GM12878 (cell line): ENCODE results near the gene SH2D2A. TPM values are rescaled to one million over a fixed set of nuclear protein-coding genes. Genes with fewer than 3 reads are reported as not detected.

Source experiments
- IRF4 ChIP-seq: IDR thresholded peaks from 2 replicates; pipeline ENCODE4 v1.6.1; 2011; ENCODE audit warnings: low read depth, low read length
- MXI1 ChIP-seq: fragments of 150-350 bp; IDR thresholded peaks from 2 replicates; pipeline ENCODE4 v1.6.1; 2011; ENCODE audit warnings: low read depth, mild to moderate bottlenecking, inconsistent platforms, low read length, improper control_type of control experiment
- ZNF24 ChIP-seq: fragments of 450-650 bp; IDR thresholded peaks from 2 replicates; pipeline ENCODE4 v1.6.1; 2017; ENCODE audit warnings: antibody characterized with exemption, mild to moderate bottlenecking
- polyA plus RNA-seq, 11 experiments: library from polyadenylated mRNA; depleted of rRNA in 4 of 11; unstranded in 6 of 11; stranded (reverse) in 5 of 11; fragments of >200 nt; fragmentation: Nextera tagmentation in 4 of 11; fragmentation: Illumina TruSeq in 1 of 11; extraction: Ambion mirVana in 4 of 11; extraction: Trizol in 1 of 11; gene quantifications; 1 replicate in 1 of 11; 2 replicates in 10 of 11; pipeline versions ENCODE4 v1.2.1 to v1.2.3, GENCODE V29; 2011 to 2016; ENCODE audit warnings: inconsistent platforms in 2 of 11, missing spikeins in 2 of 11, low read depth in 1 of 11
- total RNA-seq, 4 experiments: library from RNA; depleted of rRNA in 3 of 4; stranded (reverse); fragments of >200 nt in 3 of 4; fragmentation: Illumina TruSeq in 1 of 4; extraction: Trizol in 1 of 4; gene quantifications; 2 replicates each; pipeline versions ENCODE4 v1.2.1 to v1.2.3, GENCODE V29; 2013 to 2021
- TF ChIP-seq, protein P1 (sequence below): IDR thresholded peaks from 2 replicates; pipeline ENCODE4 v1.6.1; 2012; ENCODE audit warnings: mild to moderate bottlenecking, low read depth, low read length
- TF ChIP-seq, protein P2 (sequence below): fragments of 450-650 bp; IDR thresholded peaks from 2 replicates; pipeline ENCODE4 v1.6.1; 2017; ENCODE audit warnings: mild to moderate bottlenecking, moderate library complexity
- TF ChIP-seq, protein P3 (sequence below): IDR thresholded peaks from 2 replicates; pipeline ENCODE4 v1.6.1; 2012; ENCODE audit warnings: low read depth, low read length, improper control_type of control experiment

The SH2D2A gene
- total and polyA plus RNA-seq, 10 of the 15 experiments (the other 5 are each of a cell fraction or from before 2014, with no cell fraction given), result 0.72 to 15.9 (median 7.0) TPM

DNA sequence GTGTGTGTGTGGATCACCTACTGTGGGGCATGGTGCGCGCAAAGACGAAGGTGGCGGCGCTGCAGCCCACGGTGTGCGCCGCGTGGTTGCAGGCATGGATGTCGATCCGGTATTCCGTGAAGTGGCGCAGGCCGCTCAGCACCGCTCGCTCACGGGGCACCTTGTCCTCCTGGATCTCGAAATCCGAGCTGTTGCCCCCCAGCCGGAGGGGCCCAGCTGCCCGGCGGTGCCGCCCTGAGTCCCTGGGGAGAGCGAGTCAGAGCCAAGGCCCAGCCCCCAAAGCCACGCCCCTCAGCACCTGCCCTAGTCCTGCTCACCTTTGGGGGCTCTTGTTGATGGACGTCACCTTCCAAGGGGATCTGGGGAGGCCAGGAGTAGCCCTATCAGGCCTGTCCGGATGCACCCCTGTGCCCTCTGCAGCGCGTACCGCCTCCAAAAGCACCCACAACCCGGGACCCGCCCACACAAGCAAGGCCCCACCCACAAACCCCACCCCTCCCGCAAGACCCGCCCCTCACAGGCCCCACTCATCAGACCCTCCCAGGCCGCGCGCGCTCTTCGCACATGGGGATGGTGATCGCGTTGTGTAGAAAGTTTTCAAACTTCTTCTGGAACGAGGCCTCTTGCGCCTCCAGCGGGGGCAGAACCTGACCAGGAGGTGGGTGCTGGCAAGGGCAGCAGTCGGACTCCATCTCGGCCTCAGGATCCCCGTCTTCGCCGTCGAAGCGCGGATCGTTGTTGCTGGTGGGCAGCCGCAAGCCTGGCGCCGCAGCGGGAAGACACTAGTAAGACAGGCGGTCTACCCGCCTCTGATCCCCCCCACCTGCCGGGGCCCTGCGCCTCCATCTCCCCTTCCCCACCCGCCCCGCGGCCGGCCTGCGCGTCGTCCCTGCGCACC, 28.7 kb upstream of the SH2D2A start (continued):
- TF ChIP-seq, protein P1, sequence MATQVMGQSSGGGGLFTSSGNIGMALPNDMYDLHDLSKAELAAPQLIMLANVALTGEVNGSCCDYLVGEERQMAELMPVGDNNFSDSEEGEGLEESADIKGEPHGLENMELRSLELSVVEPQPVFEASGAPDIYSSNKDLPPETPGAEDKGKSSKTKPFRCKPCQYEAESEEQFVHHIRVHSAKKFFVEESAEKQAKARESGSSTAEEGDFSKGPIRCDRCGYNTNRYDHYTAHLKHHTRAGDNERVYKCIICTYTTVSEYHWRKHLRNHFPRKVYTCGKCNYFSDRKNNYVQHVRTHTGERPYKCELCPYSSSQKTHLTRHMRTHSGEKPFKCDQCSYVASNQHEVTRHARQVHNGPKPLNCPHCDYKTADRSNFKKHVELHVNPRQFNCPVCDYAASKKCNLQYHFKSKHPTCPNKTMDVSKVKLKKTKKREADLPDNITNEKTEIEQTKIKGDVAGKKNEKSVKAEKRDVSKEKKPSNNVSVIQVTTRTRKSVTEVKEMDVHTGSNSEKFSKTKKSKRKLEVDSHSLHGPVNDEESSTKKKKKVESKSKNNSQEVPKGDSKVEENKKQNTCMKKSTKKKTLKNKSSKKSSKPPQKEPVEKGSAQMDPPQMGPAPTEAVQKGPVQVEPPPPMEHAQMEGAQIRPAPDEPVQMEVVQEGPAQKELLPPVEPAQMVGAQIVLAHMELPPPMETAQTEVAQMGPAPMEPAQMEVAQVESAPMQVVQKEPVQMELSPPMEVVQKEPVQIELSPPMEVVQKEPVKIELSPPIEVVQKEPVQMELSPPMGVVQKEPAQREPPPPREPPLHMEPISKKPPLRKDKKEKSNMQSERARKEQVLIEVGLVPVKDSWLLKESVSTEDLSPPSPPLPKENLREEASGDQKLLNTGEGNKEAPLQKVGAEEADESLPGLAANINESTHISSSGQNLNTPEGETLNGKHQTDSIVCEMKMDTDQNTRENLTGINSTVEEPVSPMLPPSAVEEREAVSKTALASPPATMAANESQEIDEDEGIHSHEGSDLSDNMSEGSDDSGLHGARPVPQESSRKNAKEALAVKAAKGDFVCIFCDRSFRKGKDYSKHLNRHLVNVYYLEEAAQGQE, result no peak
- TF ChIP-seq MXI1 (no peak), ZNF24 (no peak), IRF4 (no peak)
- TF ChIP-seq, protein P2, sequence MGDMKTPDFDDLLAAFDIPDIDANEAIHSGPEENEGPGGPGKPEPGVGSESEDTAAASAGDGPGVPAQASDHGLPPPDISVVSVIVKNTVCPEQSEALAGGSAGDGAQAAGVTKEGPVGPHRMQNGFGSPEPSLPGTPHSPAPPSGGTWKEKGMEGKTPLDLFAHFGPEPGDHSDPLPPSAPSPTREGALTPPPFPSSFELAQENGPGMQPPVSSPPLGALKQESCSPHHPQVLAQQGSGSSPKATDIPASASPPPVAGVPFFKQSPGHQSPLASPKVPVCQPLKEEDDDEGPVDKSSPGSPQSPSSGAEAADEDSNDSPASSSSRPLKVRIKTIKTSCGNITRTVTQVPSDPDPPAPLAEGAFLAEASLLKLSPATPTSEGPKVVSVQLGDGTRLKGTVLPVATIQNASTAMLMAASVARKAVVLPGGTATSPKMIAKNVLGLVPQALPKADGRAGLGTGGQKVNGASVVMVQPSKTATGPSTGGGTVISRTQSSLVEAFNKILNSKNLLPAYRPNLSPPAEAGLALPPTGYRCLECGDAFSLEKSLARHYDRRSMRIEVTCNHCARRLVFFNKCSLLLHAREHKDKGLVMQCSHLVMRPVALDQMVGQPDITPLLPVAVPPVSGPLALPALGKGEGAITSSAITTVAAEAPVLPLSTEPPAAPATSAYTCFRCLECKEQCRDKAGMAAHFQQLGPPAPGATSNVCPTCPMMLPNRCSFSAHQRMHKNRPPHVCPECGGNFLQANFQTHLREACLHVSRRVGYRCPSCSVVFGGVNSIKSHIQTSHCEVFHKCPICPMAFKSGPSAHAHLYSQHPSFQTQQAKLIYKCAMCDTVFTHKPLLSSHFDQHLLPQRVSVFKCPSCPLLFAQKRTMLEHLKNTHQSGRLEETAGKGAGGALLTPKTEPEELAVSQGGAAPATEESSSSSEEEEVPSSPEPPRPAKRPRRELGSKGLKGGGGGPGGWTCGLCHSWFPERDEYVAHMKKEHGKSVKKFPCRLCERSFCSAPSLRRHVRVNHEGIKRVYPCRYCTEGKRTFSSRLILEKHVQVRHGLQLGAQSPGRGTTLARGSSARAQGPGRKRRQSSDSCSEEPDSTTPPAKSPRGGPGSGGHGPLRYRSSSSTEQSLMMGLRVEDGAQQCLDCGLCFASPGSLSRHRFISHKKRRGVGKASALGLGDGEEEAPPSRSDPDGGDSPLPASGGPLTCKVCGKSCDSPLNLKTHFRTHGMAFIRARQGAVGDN, result no peak
- TF ChIP-seq, protein P3, sequence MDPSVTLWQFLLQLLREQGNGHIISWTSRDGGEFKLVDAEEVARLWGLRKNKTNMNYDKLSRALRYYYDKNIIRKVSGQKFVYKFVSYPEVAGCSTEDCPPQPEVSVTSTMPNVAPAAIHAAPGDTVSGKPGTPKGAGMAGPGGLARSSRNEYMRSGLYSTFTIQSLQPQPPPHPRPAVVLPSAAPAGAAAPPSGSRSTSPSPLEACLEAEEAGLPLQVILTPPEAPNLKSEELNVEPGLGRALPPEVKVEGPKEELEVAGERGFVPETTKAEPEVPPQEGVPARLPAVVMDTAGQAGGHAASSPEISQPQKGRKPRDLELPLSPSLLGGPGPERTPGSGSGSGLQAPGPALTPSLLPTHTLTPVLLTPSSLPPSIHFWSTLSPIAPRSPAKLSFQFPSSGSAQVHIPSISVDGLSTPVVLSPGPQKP, result no peak
